DND-41 (cell line): ENCODE data around the gene LRRC40.

Experiments
- EZH2 ChIP-seq: IDR thresholded peaks from 3 replicates; pipeline ENCODE4 v1.6.1; 2012; ENCODE audit warnings: borderline replicate concordance, low read depth, mild to moderate bottlenecking, moderate library complexity, low read length, inconsistent platforms; ENCODE audit not compliant: severe bottlenecking
- TF ChIP-seq, protein P1 (sequence below): IDR thresholded peaks from 2 replicates; pipeline ENCODE4 v1.5.1; 2012; ENCODE audit warnings: borderline replicate concordance, low read length, moderate library complexity, mild to moderate bottlenecking; ENCODE audit not compliant: poor library complexity, severe bottlenecking; ENCODE audit errors: extremely low read depth

- no peak for TF ChIP-seq EZH2
- TF ChIP-seq, protein P1, sequence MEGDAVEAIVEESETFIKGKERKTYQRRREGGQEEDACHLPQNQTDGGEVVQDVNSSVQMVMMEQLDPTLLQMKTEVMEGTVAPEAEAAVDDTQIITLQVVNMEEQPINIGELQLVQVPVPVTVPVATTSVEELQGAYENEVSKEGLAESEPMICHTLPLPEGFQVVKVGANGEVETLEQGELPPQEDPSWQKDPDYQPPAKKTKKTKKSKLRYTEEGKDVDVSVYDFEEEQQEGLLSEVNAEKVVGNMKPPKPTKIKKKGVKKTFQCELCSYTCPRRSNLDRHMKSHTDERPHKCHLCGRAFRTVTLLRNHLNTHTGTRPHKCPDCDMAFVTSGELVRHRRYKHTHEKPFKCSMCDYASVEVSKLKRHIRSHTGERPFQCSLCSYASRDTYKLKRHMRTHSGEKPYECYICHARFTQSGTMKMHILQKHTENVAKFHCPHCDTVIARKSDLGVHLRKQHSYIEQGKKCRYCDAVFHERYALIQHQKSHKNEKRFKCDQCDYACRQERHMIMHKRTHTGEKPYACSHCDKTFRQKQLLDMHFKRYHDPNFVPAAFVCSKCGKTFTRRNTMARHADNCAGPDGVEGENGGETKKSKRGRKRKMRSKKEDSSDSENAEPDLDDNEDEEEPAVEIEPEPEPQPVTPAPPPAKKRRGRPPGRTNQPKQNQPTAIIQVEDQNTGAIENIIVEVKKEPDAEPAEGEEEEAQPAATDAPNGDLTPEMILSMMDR: no peak
Observed at GRCh38 chr1:70150444-70150843, 54.9 kb downstream of the LRRC40 start.
